Measurements from ENCODE around the gene NBEAL1. TPM values are rescaled to one million over a fixed set of nuclear protein-coding genes. Genes with fewer than 3 reads are reported as not detected.
A peak's percentile ranks its signal among the peaks of the same experiment; 100 is the strongest.

Gene NBEAL1
- total RNA-seq, 3 donors from 2014 or later (not counting 1 experiment from before 2014, with no cell fraction given): 12.2 to 19.7 (median 12.9) TPM

DNA sequence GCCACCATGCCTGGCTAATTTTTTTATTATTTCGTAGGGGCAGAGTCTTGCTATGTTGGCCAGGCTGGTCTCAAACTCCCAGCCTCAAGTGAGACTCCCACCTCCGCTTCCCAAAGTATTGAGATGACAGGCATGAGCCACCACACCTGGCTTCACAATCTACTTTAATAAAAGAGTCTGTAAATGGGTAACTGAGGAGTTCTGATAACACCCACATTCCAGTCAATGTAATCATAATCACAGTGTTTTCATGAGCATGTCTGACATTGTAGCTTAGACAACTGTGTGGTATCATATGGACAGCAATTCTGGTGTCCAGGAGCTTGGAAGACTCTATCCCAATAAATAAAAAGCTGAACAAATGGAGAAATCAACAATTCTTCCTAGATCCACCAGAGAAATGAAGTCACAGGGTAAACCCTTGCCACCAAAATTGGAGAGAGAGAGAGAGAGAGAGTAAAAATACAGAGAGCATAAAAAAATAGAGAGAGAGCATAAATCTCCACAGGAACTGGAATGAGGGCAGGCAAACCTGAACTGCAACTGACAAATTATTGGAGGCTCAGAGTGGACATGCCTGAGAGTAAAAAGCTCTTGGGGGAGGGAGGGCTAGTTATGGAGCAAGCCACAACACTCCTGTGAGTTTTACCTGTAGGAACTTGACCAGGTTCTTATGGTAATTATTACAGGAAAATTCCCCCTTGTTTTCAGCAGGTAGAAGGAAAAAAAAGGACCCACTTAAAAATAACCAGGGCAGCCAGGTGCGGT lies 12.4 kb upstream of the NBEAL1 start:
- no peak overlapping the region for H3K4me3 ChIP-seq (ENCODE audit: low read length)
- H3K27me3 ChIP-seq (ENCODE audit: control insufficient read depth, insufficient read depth, low read length): peaks cover 2% of the 10 kb centered on the region
- no peak for TF ChIP-seq CTCF (IDR thresholded peaks at IDR 0.05)
- WGBS (ENCODE audit: insufficient coverage): 94% methylated on average over 3 of the region's 3 CpGs
- no peaks in the 10 kb centered on the region for H3K36me3 ChIP-seq (ENCODE audit: control insufficient read depth, insufficient read depth, low read length)
- Mint-ChIP-seq H3K27ac (no peak overlapping the region), H3K4me3 (no peak overlapping the region), H3K9me3 (no peaks in the 10 kb centered on the region), H3K36me3 (no peaks in the 10 kb centered on the region), H3K4me1 (no peaks in the 10 kb centered on the region), H3K27me3 (ENCODE audit: low read depth in 2 of 2) (peaks cover 17 to 22% of the 10 kb centered on the region in 2 donors)
- ATAC-seq (no peak), DNase-seq (no peak)
- H3K4me1 ChIP-seq (ENCODE audit: control insufficient read depth, insufficient read depth, low read length): no peaks in the 10 kb centered on the region
- H3K9me3 ChIP-seq (ENCODE audit: control insufficient read depth, insufficient read depth, low read length): no peaks in the 10 kb centered on the region
- intact Hi-C loops (cut with micrococcal nuclease): no loop called here
- no peak overlapping the region for H3K27ac ChIP-seq (ENCODE audit: low read length)

DNA sequence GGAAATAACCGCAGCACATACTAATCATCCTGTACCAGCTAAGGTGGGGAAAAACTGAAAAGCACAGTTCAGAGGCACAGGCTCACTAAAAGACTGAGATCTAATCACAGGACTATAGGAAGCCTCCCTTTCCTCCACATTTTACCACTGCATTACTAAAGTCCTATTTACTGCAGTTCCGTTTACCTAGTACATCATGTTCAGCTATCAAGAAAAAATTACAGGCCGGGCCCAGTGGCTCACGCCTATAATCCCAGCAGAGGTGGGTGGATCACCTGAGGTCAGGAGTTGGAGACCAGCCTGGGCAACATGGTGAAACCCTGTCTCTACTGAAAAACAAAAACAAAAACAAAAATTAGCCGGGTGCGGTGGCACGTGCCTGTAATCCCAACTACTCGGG lies 11.0 kb upstream of the NBEAL1 start:
- 94% methylated on average over 7 of the region's 8 CpGs for WGBS (ENCODE audit: insufficient coverage)
- H3K4me3 Mint-ChIP-seq: no peak overlapping the region
- H3K27me3 Mint-ChIP-seq (ENCODE audit: low read depth in 2 of 2): peaks cover 19 to 22% of the 10 kb centered on the region in 2 donors
- Histone ChIP-seq H3K27ac (ENCODE audit: low read length) (no peak overlapping the region), H3K4me3 (ENCODE audit: low read length) (no peak overlapping the region), H3K4me1 (ENCODE audit: control insufficient read depth, insufficient read depth, low read length) (no peaks in the 10 kb centered on the region), H3K27me3 (ENCODE audit: control insufficient read depth, insufficient read depth, low read length) (peaks cover 2% of the 10 kb centered on the region), H3K36me3 (ENCODE audit: control insufficient read depth, insufficient read depth, low read length) (no peaks in the 10 kb centered on the region), H3K9me3 (ENCODE audit: control insufficient read depth, insufficient read depth, low read length) (no peaks in the 10 kb centered on the region)
- intact Hi-C loops (cut with micrococcal nuclease): no loop called here
- TF ChIP-seq CTCF (IDR thresholded peaks at IDR 0.05): no peak
- no peak overlapping the region for H3K27ac Mint-ChIP-seq
- no peak for DNase-seq
- H3K4me1 Mint-ChIP-seq: no peaks in the 10 kb centered on the region
- ATAC-seq: no peak
- H3K36me3 Mint-ChIP-seq: no peaks in the 10 kb centered on the region
- no peaks in the 10 kb centered on the region for H3K9me3 Mint-ChIP-seq

DNA sequence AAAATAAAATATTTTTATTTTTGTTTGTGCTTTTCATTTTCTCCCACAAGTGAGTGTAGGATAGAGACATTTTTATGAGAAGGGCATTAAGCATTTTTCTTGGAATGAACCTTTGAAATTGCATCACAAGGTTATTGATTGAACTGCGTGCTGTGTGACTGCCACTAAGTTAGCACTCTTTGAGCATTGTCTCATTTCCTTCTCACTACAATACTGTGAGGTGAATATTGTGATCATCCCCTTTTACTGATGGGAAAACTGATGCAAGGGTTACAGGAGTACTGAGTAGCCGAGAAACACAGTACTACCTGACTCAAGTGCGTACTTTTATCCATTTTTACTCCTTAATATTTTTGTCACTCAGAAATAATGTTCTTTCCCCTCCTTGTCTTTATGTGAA lies 2.0 kb downstream of the NBEAL1 start:
- Histone ChIP-seq H3K4me3 (ENCODE audit: low read length) (no peak overlapping the region), H3K27me3 (ENCODE audit: control insufficient read depth, insufficient read depth, low read length) (no peaks in the 10 kb centered on the region), H3K27ac (ENCODE audit: low read length) (no peak overlapping the region), H3K9me3 (ENCODE audit: control insufficient read depth, insufficient read depth, low read length) (no peaks in the 10 kb centered on the region), H3K4me1 (ENCODE audit: control insufficient read depth, insufficient read depth, low read length) (peaks cover 13% of the 10 kb centered on the region), H3K36me3 (ENCODE audit: control insufficient read depth, insufficient read depth, low read length) (no peaks in the 10 kb centered on the region)
- TF ChIP-seq CTCF (IDR thresholded peaks at IDR 0.05): no peak
- H3K27me3 Mint-ChIP-seq (ENCODE audit: low read depth in 2 of 2): peaks cover 0 to 1% of the 10 kb centered on the region in 2 donors
- H3K27ac Mint-ChIP-seq: no peak overlapping the region
- WGBS (ENCODE audit: insufficient coverage): 100% methylated on average over 3 of the region's 3 CpGs
- ATAC-seq (no peak), DNase-seq (no peak)
- no peaks in the 10 kb centered on the region for H3K36me3 Mint-ChIP-seq
- H3K4me1 Mint-ChIP-seq: peaks cover 29 to 35% of the 10 kb centered on the region in 2 donors
- H3K4me3 Mint-ChIP-seq: no peak overlapping the region
- H3K9me3 Mint-ChIP-seq: no peaks in the 10 kb centered on the region
- intact Hi-C loops (cut with micrococcal nuclease): no loop called here

- no peak overlapping the region for H3K27ac ChIP-seq (ENCODE audit: low read length)
- H3K4me3 ChIP-seq (ENCODE audit: low read length): no peak overlapping the region
- no peaks in the 10 kb centered on the region for H3K9me3 ChIP-seq (ENCODE audit: control insufficient read depth, insufficient read depth, low read length)
- H3K4me1 ChIP-seq (ENCODE audit: control insufficient read depth, insufficient read depth, low read length): peaks cover 13% of the 10 kb centered on the region
- Mint-ChIP-seq H3K4me3 (peak overlapping the region; percentile 2), H3K27ac (peak overlapping the region; percentile 32 to 52), H3K9me3 (no peaks in the 10 kb centered on the region), H3K36me3 (no peaks in the 10 kb centered on the region), H3K4me1 (peaks cover 29 to 35% of the 10 kb centered on the region in 2 donors), H3K27me3 (ENCODE audit: low read depth in 2 of 2) (no peaks in the 10 kb centered on the region)
- H3K27me3 ChIP-seq (ENCODE audit: control insufficient read depth, insufficient read depth, low read length): no peaks in the 10 kb centered on the region
- ATAC-seq (no peak), DNase-seq (peak in 1 of 2 donors; percentile 23)
- intact Hi-C loops (cut with micrococcal nuclease): no loop called here
- TF ChIP-seq CTCF (IDR thresholded peaks at IDR 0.05): no peak
- 57% methylated on average over 1 of the region's 1 CpG for WGBS (ENCODE audit: insufficient coverage)
- H3K36me3 ChIP-seq (ENCODE audit: control insufficient read depth, insufficient read depth, low read length): no peaks in the 10 kb centered on the region
Observed at GRCh38 chr2:203018181-203018580, 3.5 kb downstream of the NBEAL1 start.
